ENCODE data around the gene SPDYA.

The SPDYA gene

GRCh38 chr2:28895189-28895893, 84.7 kb downstream of the SPDYA start:
- H2AFZ ChIP-seq: peak overlapping the region; percentile 98
- H3K9me3 ChIP-seq (ENCODE audit: control insufficient read depth, low read length): no peaks in the 10 kb centered on the region
- TF ChIP-seq CTCF (IDR thresholded peaks at IDR 0.05): no peak
- H3K9ac ChIP-seq: peak overlapping the region; percentile 90
- peaks cover 18% of the 10 kb centered on the region for H3K79me2 ChIP-seq
- H3K4me2 ChIP-seq (ENCODE audit: low read length): peak overlapping the region; percentile 72
- no peaks in the 10 kb centered on the region for H3K27me3 ChIP-seq (ENCODE audit: control insufficient read depth, insufficient read depth, low read length)
- peak overlapping the region; percentile 86 for H3K4me3 ChIP-seq (ENCODE audit: low read depth, low read length)
- no peak overlapping the region for H3K27ac ChIP-seq
- H3K36me3 ChIP-seq (ENCODE audit: control insufficient read depth, insufficient read depth, low read length): no peaks in the 10 kb centered on the region
- no peaks in the 10 kb centered on the region for H3K4me1 ChIP-seq

GRCh38 chr2:28896906-28897305, 86.3 kb downstream of the SPDYA start:
- H3K36me3 ChIP-seq (ENCODE audit: control insufficient read depth, insufficient read depth, low read length): no peaks in the 10 kb centered on the region
- no peaks in the 10 kb centered on the region for H3K9me3 ChIP-seq (ENCODE audit: control insufficient read depth, low read length)
- H3K27ac ChIP-seq: no peak overlapping the region
- no peak overlapping the region for H3K4me3 ChIP-seq (ENCODE audit: low read depth, low read length)
- H3K79me2 ChIP-seq: peaks cover 18% of the 10 kb centered on the region
- no peak overlapping the region for H3K4me2 ChIP-seq (ENCODE audit: low read length)
- no peak for TF ChIP-seq CTCF (IDR thresholded peaks at IDR 0.05)
- no peaks in the 10 kb centered on the region for H3K4me1 ChIP-seq
- H2AFZ ChIP-seq: no peak overlapping the region
- H3K27me3 ChIP-seq (ENCODE audit: control insufficient read depth, insufficient read depth, low read length): no peaks in the 10 kb centered on the region
- H3K9ac ChIP-seq: no peak overlapping the region

GRCh38 chr2:28898048-28898447, 87.4 kb downstream of the SPDYA start:
- H3K27ac ChIP-seq: no peak overlapping the region
- H3K79me2 ChIP-seq: peaks cover 18% of the 10 kb centered on the region
- H3K27me3 ChIP-seq (ENCODE audit: control insufficient read depth, insufficient read depth, low read length): no peaks in the 10 kb centered on the region
- H3K4me3 ChIP-seq (ENCODE audit: low read depth, low read length): no peak overlapping the region
- H3K9ac ChIP-seq: no peak overlapping the region
- TF ChIP-seq CTCF (IDR thresholded peaks at IDR 0.05): no peak
- H3K4me1 ChIP-seq: no peaks in the 10 kb centered on the region
- no peak overlapping the region for H2AFZ ChIP-seq
- H3K36me3 ChIP-seq (ENCODE audit: control insufficient read depth, insufficient read depth, low read length): no peaks in the 10 kb centered on the region
- H3K4me2 ChIP-seq (ENCODE audit: low read length): no peak overlapping the region
- H3K9me3 ChIP-seq (ENCODE audit: control insufficient read depth, low read length): no peaks in the 10 kb centered on the region
